ENCODE data around the gene SRGAP2B.
"Not testable (repeated sequence)": the region's sequence is repeated elsewhere in the genome, so short reads cannot be mapped to it uniquely, and the experiment has no call there.

SRGAP2B gene

DNA sequence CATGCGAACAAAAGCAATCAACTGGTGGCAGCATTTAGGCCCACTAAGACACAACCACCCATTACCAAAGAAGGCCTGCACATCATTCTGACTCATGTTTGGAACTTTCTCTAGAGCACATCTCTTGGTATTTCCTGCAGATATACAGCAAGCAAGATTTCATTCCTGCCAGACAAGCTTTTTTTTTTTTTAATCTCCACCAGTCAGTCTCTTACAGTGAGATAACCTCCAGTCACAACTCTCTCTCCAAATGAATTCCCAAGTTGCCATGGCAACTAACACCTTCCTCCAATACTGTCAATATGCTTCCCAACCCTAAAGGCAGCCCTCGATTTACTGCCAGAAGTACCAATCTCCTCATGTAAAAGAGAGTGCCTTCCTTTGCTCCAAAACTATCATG lies 59.1 kb downstream of the SRGAP2B start:
- not testable (repeated sequence) for DNase-seq

DNA sequence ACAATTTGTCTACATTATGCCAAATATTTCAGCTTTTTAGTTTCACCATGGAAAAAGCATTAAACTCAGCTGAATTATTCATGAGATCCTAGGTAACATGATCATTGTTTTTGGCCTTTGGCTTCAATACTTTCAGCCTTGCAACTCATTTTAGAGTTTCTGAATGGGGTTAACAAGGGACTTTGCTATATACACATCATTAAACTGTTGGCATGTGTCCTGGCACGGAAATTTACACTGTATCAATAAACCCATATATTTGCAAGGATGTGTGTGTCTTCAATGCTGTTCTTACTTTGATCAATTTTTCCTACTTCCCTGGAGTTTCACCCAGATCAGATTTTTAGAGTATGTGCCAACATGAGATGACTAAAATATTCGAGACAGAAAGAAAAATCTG lies 61.6 kb downstream of the SRGAP2B start:
- not testable (repeated sequence) for DNase-seq

DNA sequence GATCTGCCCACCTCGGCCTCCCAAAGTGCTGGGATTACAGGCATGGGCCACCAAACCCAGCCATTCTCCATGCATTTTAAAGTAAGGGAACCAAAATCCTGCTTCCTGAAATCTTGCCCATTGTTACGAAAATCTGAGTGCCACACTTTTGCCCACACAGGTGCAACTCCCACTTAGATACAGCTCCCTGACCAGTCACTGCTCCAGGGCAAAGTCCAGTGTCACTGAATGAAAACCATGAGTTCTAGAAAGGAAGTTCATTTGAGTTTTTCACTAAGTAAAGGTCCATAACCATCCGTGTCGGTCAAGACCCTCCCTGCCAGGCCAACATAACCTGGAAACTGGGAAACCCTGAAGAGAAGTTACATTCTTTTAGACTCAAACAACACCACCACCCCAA lies 67.9 kb downstream of the SRGAP2B start:
- not testable (repeated sequence) for DNase-seq

GRCh38 chr1:145025286-145025685 lies 69.8 kb downstream of the SRGAP2B start:
- not testable (repeated sequence) for DNase-seq

DNA sequence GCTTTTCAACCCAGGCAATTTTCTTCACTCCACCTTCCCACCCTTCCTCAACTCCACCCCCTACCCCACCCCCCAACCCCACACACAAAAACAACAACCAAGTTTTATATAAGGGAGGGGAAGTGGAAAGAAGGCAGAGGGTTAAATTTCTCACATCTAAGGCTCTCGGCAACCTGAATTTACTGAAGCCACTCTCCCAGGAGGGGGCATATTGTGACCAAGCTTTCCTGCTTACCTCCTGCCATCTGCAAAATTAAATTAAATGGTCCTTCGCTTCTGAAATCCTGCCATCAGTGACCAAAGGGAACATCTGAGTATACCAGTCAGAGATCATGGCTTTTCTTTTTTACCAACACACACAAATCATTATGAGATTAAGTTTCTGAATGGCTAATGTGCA lies 72.9 kb downstream of the SRGAP2B start:
- DNase-seq, result not testable (repeated sequence)

- DNase-seq, result not testable (repeated sequence)
These were observed 73.4 kb downstream of the SRGAP2B start for GRCh38 chr1:145021749-145022148.

DNA sequence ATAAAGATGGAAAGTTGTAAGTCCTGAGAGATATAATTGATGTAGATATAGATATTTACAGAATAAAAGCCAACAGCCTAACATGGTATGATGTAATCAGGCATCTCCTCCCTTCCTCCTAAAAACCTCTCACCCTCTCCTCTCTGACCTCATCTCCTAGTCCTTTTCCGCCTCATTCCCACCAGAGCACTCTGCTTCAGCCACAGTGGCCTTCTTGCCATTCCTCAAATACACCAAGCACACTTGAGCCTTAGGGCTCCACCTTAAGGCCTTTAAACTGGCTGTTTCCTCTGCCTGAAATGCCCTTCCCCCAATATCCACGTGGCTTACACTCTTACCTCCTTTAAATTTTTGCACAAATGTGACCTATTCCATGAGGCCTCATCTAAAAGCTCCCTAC lies 75.4 kb downstream of the SRGAP2B start:
- DNase-seq, result not testable (repeated sequence)

GRCh38 chr1:145017725-145018124 lies 77.4 kb downstream of the SRGAP2B start:
- DNase-seq, result not testable (repeated sequence)

DNA sequence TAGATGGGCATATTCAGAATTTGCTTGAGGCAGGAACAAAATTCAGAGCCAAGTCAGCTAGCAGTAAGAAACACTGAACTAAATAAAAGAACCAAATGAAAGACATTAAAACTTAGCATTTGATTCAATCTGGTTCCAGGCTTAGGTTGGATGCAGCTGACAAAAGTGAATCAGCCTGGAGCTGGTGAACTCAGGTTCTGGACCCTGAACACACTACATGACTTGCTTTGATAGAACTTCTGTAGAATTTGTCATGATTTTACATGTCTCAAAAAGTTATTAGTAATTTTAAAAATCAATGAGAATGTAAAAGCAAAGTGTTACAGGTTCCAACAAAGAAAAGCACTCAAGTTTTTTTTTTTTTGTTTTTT lies 78.7 kb downstream of the SRGAP2B start:
- not testable (repeated sequence) for DNase-seq

- not testable (repeated sequence) for DNase-seq
These were observed 79.2 kb downstream of the SRGAP2B start for GRCh38 chr1:145015744-145016491.

DNA sequence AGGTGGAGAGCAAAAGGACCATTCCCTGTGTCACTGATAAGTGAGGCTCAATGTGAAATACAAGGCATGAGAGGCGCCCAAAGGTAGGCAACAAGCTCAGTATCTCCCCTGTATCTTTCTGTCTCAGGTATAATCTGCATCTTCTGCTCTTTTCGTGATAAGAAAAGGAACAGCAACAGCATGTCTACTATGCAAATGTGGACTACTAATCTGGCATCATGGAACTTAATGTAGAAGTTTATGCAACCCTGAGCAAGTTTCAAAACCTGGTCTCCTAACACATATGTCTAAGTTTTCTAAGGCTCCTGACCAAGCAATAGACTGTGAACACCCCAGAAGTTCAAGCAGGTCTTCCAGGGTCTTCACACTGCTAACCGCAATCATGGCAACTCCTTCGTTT lies 81.8 kb downstream of the SRGAP2B start:
- not testable (repeated sequence) for DNase-seq

GRCh38 chr1:145011811-145012210 lies 83.3 kb downstream of the SRGAP2B start:
- DNase-seq, result not testable (repeated sequence)

DNA sequence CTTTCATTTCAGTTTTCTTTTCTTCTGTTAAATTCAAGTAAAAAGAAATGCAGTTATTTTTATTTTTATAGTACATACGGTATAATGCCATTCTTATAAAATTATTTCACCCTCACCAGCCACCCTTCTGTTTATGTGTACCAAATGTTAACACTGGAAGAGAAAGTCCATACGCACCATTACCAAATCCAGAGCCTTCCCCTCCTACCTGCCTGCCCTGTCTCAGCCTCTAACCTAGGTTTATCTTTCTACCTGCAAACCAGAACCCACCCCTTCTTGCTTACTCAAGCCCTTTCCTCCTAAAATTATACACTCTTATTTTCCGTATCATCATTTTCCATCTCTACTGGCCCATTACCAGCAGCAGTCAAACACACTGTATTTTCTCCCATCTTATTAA lies 84.5 kb downstream of the SRGAP2B start:
- not testable (repeated sequence) for DNase-seq

GRCh38 chr1:145009928-145010327 lies 85.2 kb downstream of the SRGAP2B start:
- DNase-seq, result not testable (repeated sequence)

GRCh38 chr1:145008388-145008787 lies 86.7 kb downstream of the SRGAP2B start:
- DNase-seq, result not testable (repeated sequence)

GRCh38 chr1:145005142-145005541 lies 90.0 kb downstream of the SRGAP2B start:
- not testable (repeated sequence) for DNase-seq

GRCh38 chr1:145001381-145001780 lies 93.7 kb downstream of the SRGAP2B start:
- not testable (repeated sequence) for DNase-seq

GRCh38 chr1:145000743-145001326 lies 94.3 kb downstream of the SRGAP2B start:
- not testable (repeated sequence) for DNase-seq

- DNase-seq, result not testable (repeated sequence)
These were observed 94.9 kb downstream of the SRGAP2B start for GRCh38 chr1:145000074-145000742.

GRCh38 chr1:144998981-144999273 lies 96.2 kb downstream of the SRGAP2B start:
- not testable (repeated sequence) for DNase-seq

DNA sequence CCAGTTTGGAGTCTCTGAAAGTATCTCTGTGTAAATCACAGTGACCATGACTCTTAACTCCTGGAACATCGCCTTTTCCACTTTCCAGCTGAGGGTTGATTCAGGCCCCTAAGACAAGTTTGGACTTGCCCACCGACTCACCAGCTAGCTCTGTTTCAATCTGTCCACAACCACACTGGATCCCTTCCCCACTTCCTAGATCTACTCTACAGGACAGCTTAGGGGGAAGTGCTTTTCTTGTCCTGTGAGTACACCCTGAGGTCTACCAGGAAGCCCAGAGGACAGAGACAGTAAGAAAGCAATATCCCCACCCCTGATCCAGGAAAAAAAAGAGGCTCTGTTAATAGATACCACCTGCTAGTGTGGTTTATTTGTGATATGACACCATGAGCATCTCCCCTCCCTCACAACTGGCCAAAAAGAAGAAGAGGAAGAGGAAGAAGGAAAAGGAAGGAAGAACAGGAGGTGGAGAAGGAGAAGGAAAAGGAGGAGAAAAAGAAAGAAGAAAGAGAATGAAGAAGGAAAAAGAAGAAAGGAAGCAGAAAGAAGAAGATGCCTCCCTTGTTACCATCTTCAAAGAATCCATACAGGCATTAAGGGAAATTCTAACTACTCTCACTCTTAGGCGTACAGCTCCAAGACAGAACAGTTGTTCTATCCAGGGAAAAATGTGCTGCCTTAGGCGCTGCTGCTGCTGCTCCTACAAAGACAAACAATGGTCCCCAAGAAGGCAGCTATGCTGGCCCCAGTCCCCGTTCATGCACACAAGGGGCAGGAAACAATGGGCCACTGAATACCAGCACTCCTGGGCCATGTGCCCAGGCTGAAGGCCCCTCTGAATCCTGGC lies 96.8 kb downstream of the SRGAP2B start:
- DNase-seq, result not testable (repeated sequence)

- not testable (repeated sequence) for DNase-seq
These were observed 99.2 kb downstream of the SRGAP2B start for GRCh38 chr1:144995833-144996410.

DNA sequence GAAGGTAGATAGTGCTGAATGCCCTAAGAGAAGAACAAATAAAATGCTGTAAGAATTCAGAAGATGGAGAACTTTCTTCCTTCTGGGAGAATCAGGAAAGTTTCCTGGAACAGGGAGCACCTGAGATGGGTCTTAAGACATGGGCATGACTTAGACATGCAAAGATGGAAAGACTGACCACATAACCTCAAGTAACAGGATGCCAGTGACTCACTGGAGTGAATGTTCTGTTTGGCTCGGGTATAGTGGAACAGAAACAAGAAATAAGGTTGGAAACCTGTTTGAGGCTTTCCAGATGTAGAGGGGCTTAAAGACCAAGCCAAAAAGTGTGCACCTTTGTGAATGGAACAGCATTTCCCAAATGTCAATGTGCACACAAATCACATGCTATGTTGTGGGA lies 102.2 kb downstream of the SRGAP2B start:
- DNase-seq, result not testable (repeated sequence)
